Immature natural killer cell (primary cell): ENCODE measurements around the gene HNRNPK. TPM values are rescaled to one million over a fixed set of nuclear protein-coding genes. Genes with fewer than 3 reads are reported as not detected.
A peak's percentile ranks its signal among the peaks of the same experiment; 100 is the strongest.

Source experiments
- DNase-seq, 3 donors: peaks; one replicate each; pipeline ENCODE4 v3.0.0; 2022; ENCODE audit warnings: mixed read lengths in 1 of 3
- H3K27ac Mint-ChIP-seq, 6 donors: one replicate each; pipeline ENCODE4 v1.8.0; 2020; ENCODE audit warnings: mixed read lengths in 6 of 6, mild to moderate bottlenecking in 5 of 6, inconsistent platforms in 4 of 6, moderate library complexity in 3 of 6
- H3K27me3 Mint-ChIP-seq, 3 donors: one replicate each; pipeline ENCODE4 v1.8.0; 2020 to 2021; ENCODE audit warnings: low read depth in 3 of 3, mild to moderate bottlenecking in 3 of 3, mixed read lengths in 3 of 3, moderate library complexity in 3 of 3, inconsistent platforms in 1 of 3
- H3K36me3 Mint-ChIP-seq, 3 donors: one replicate each; pipeline ENCODE4 v1.8.0; 2020; ENCODE audit warnings: mixed read lengths in 3 of 3, inconsistent platforms in 2 of 3, mild to moderate bottlenecking in 2 of 3
- H3K4me1 Mint-ChIP-seq, 2 donors: one replicate each; pipeline ENCODE4 v1.8.0; 2020; ENCODE audit warnings: inconsistent platforms in 2 of 2, mild to moderate bottlenecking in 2 of 2, mixed read lengths in 2 of 2, moderate library complexity in 1 of 2
- H3K4me3 Mint-ChIP-seq, 5 donors: one replicate each; pipeline ENCODE4 v1.8.0; 2020; ENCODE audit warnings: mild to moderate bottlenecking in 5 of 5, mixed read lengths in 5 of 5, inconsistent platforms in 3 of 5, moderate library complexity in 3 of 5
- H3K9me3 Mint-ChIP-seq, 6 donors: one replicate each; pipeline ENCODE4 v1.8.0; 2020; ENCODE audit warnings: mild to moderate bottlenecking in 6 of 6, mixed read lengths in 6 of 6, inconsistent platforms in 4 of 6, moderate library complexity in 3 of 6
- polyA plus RNA-seq, 3 donors: library from polyadenylated mRNA; unstranded; fragments of 300-500 nt; fragmentation: Illumina TruSeq; gene quantifications; one replicate each; pipeline ENCODE4 v1.2.3, GENCODE V29; 2021

HNRNPK gene
- 1,000 to 10,000 TPM in 1 of 3 donors, 100 to 1,000 TPM in 2; 752 to 1,158 (median 931) TPM for polyA plus RNA-seq

- H3K27me3 Mint-ChIP-seq, result peaks cover 21 to 32% (median 25%) of the 10 kb centered on the region in 3 donors
- H3K36me3 Mint-ChIP-seq, result peaks cover 17 to 33% (median 18%) of the 10 kb centered on the region in 3 donors
- peak; percentile 99 to 100 (median 100) for DNase-seq
- H3K4me1 Mint-ChIP-seq, result peaks cover 52 to 68% of the 10 kb centered on the region in 2 donors
- peak within 1 kb of the TSS; percentile 93 to 100 (median 95) for H3K4me3 Mint-ChIP-seq
- no peaks in the 10 kb centered on the region for H3K9me3 Mint-ChIP-seq
- peak within 1 kb of the TSS; percentile 97 to 100 (median 98) for H3K27ac Mint-ChIP-seq
Measured at GRCh38 chr9:83979812-83980394, at the start of gene HNRNPK. TSS of gene HNRNPK (minus strand) at chr9:83980215. CDS start at chr9:83978252, 1,963 bp downstream.

DNA sequence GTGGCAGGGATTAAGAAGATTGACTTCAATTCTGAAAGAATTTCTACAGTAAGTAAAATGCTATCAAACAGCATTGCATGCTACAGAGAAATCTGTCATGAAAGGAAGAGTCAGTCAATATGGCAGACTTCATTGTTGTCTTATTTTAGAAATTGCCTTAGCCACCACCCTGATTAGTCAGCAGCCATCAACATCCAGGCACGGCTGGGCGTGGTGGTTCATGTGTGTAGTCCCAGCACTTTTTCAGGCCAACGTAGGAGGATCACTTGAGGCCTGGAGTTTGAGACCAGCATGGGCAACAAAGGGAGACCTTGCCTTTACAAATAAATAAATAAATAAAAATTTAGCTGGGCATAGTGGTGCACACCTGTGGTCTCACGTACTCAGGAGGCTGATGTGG lies 47.2 kb upstream of the HNRNPK start:
- no peaks in the 10 kb centered on the region for H3K36me3 Mint-ChIP-seq

DNA sequence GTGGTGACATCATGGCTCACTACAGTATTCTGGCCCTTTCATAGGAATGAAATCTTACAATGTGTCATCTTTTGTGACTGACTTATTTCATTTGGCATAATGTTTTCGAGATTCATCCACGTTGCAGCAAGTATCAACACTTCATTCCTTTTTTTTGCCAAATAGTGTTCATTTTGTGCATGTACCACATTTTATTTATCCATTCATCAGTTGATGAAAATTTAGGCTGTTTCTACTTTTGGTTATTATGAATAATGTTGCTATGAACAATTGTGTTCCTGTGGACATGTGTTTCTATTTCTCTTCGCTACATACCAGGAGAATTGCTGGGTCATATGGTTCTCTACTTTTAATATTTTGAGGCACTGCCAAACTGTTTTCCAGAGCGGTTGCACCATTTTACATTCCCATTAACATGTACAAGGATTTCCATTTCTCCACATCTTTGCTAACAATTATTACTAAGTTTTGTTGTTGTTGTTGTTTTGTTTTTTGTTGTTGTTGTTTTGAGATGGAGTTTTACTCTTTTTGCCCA lies 44.1 kb upstream of the HNRNPK start:
- no peaks in the 10 kb centered on the region for H3K4me1 Mint-ChIP-seq
- peaks cover 3 to 6% (median 5%) of the 10 kb centered on the region in 3 donors for H3K27me3 Mint-ChIP-seq
- H3K36me3 Mint-ChIP-seq, result peaks cover 0 to 3% (median 0%) of the 10 kb centered on the region in 3 donors
- H3K27ac Mint-ChIP-seq, result no peak overlapping the region
- DNase-seq, result no peak
- H3K4me3 Mint-ChIP-seq, result no peak overlapping the region
- no peaks in the 10 kb centered on the region for H3K9me3 Mint-ChIP-seq

More for the DNA sequence above, 47.2 kb upstream of the HNRNPK start:
- H3K27me3 Mint-ChIP-seq, result peaks cover 3 to 6% (median 4%) of the 10 kb centered on the region in 3 donors
- H3K9me3 Mint-ChIP-seq, result no peaks in the 10 kb centered on the region
- H3K27ac Mint-ChIP-seq, result no peak overlapping the region
- H3K4me3 Mint-ChIP-seq, result no peak overlapping the region
- DNase-seq, result no peak
- no peaks in the 10 kb centered on the region for H3K4me1 Mint-ChIP-seq

DNA sequence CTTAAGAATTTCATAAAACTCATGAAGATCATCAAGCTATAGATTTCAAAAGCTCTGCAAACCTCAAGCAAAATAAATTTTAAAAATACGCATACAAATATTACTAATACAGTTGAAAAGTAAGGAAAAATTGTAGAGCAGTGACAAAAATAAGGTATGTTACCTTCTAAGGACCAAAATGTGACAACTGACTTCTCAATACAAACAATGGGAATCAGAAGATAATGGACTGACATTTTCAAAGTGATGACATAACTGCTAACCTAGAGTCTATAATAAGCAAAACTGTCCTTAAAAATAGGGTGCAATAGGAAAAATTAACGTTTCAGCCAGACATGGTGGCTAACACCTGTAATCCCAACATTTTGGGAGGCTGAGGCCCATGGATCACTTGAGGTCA lies 27.6 kb upstream of the HNRNPK start:
- no peaks in the 10 kb centered on the region for H3K9me3 Mint-ChIP-seq
- peaks cover 1 to 2% of the 10 kb centered on the region in 2 donors for H3K4me1 Mint-ChIP-seq
- peaks cover 0 to 10% (median 0%) of the 10 kb centered on the region in 3 donors for H3K36me3 Mint-ChIP-seq

DNA sequence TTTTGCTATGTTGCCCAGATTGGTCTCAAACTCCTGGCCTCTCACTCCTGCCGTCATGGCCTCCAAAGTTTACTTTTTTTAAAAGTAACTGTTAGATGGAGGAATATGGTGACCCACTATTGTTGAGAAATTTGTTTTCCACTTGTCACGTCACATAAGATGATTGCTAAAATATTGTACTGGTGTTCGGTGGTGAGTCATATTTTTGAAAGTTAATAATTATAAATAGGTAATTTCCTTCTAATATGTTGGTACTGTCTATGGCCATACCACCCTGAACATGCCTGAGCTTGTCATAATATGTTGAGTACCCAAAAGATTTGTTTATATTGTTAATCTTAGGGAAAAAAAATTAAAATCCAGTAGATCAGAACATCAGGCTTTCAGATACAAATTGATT lies 23.2 kb upstream of the HNRNPK start:
- H3K4me3 Mint-ChIP-seq, result no peak overlapping the region
- no peak overlapping the region for H3K27ac Mint-ChIP-seq
- peaks cover 13 to 14% of the 10 kb centered on the region in 2 donors for H3K4me1 Mint-ChIP-seq
- H3K36me3 Mint-ChIP-seq, result peaks cover 0 to 21% (median 10%) of the 10 kb centered on the region in 3 donors
- DNase-seq, result no peak
- no peaks in the 10 kb centered on the region for H3K9me3 Mint-ChIP-seq
- peaks cover 0 to 2% (median 0%) of the 10 kb centered on the region in 3 donors for H3K27me3 Mint-ChIP-seq

More for the DNA sequence above, 27.6 kb upstream of the HNRNPK start:
- Mint-ChIP-seq H3K27me3 (peaks cover 0 to 4% (median 2%) of the 10 kb centered on the region in 3 donors), H3K4me3 (no peak overlapping the region), H3K27ac (no peak overlapping the region)
- no peak for DNase-seq

GRCh38 chr9:84002344-84002743 lies 22.3 kb upstream of the HNRNPK start:
- peak; percentile 19 to 41 (median 32) for DNase-seq
- no peaks in the 10 kb centered on the region for H3K9me3 Mint-ChIP-seq
- H3K4me3 Mint-ChIP-seq, result peak overlapping the region in 4 of 5 donors; percentile 10 to 30 (median 22)
- peaks cover 13 to 14% of the 10 kb centered on the region in 2 donors for H3K4me1 Mint-ChIP-seq
- H3K27me3 Mint-ChIP-seq, result no peaks in the 10 kb centered on the region
- H3K27ac Mint-ChIP-seq, result peak overlapping the region in 5 of 6 donors; percentile 9 to 58 (median 48)
- H3K36me3 Mint-ChIP-seq, result peaks cover 0 to 21% (median 10%) of the 10 kb centered on the region in 3 donors

GRCh38 chr9:84001621-84002020 lies 21.6 kb upstream of the HNRNPK start:
- H3K9me3 Mint-ChIP-seq, result no peaks in the 10 kb centered on the region
- H3K27me3 Mint-ChIP-seq, result no peaks in the 10 kb centered on the region
- peaks cover 0 to 21% (median 10%) of the 10 kb centered on the region in 3 donors for H3K36me3 Mint-ChIP-seq
- DNase-seq, result no peak
- H3K4me3 Mint-ChIP-seq, result no peak overlapping the region
- peak overlapping the region in 1 of 6 donors; percentile 4 for H3K27ac Mint-ChIP-seq
- peaks cover 13 to 14% of the 10 kb centered on the region in 2 donors for H3K4me1 Mint-ChIP-seq

DNA sequence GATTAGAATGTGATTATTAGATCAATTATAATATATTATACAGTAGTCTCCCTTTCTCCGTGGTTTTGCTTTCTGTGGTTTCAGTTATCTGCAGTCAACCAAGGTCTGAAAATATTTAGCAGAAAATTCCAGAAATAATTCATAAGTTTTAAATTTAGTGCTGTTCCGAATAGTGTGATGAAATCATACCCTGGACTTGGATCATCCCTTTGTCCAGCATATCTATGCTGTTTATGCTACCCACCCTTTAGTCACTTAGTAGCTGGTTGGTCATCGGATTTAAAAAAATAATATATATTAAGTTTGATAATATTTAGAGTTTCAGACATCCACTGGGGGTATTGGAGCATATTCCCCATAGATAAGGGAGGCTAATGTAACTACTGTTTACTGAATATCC lies 20.2 kb upstream of the HNRNPK start:
- no peak overlapping the region for H3K27ac Mint-ChIP-seq
- no peak for DNase-seq
- H3K4me1 Mint-ChIP-seq, result peaks cover 13 to 14% of the 10 kb centered on the region in 2 donors
- H3K9me3 Mint-ChIP-seq, result no peaks in the 10 kb centered on the region
- no peak overlapping the region for H3K4me3 Mint-ChIP-seq
- H3K36me3 Mint-ChIP-seq, result peaks cover 0 to 17% (median 15%) of the 10 kb centered on the region in 3 donors
- no peaks in the 10 kb centered on the region for H3K27me3 Mint-ChIP-seq

DNA sequence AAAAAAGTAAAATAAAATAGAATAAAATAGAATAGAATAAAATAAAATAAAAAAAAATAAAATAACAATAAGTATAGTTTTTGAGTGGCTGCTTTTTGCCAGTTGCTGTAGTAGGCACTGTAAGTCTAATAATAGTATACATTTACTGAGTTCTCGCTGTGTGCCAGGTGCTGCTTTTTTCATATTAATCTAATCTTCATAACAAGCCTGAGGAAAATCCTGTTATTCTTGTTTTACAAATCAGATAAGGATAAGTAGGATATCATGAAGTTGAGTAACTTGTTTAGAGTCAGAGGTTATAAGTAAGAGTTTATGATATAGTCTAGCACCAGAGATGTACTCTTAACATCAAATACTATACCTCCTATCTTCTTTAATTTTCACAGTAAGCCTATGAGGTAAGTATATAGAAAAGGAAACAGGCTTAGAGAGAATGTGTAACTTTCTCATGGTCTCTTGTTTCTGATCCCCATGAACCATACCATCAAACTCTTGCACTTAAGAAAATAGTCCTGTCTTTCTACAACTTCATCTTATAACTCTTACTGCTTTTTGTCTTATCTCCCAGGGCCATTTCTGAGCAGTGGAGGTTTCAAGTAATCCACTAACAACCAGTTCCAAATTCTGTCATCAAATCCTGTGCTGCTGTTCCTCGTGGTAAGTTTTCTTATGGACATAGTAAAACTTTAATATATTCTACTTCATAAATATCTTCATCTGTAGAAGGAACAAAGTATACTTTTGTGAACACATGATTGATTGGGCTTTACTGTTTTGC lies 19.3 kb upstream of the HNRNPK start:
- DNase-seq, result no peak
- Mint-ChIP-seq H3K27ac (no peak overlapping the region), H3K4me1 (peaks cover 13 to 14% of the 10 kb centered on the region in 2 donors), H3K36me3 (peaks cover 0 to 15% (median 14%) of the 10 kb centered on the region in 3 donors), H3K27me3 (peaks cover 0 to 2% (median 0%) of the 10 kb centered on the region in 3 donors), H3K9me3 (no peaks in the 10 kb centered on the region), H3K4me3 (no peak overlapping the region)

DNA sequence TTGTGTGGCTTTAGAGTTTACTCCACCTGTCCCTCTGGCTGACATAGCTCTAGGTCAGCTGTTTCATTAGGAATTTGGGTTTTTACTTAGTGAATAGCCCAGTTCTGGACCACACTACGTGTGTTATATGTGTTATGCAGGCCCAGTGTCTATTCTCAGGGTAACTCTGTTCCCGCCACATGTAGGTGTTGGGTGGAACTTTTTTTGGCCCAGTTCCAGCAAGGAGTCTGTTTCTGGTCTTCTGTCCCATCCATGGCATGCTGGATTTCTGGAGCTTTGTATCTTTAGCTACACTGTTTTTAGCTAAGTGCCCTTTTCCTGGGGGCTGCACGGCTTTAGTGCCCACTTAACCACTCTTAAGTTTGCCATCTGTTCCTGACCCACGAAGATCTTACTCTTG lies 16.1 kb upstream of the HNRNPK start:
- Mint-ChIP-seq H3K4me3 (no peak overlapping the region), H3K4me1 (no peaks in the 10 kb centered on the region), H3K27me3 (peaks cover 0 to 3% (median 2%) of the 10 kb centered on the region in 3 donors), H3K36me3 (peaks cover 0 to 8% (median 7%) of the 10 kb centered on the region in 3 donors), H3K27ac (no peak overlapping the region), H3K9me3 (no peaks in the 10 kb centered on the region)
- no peak for DNase-seq

DNA sequence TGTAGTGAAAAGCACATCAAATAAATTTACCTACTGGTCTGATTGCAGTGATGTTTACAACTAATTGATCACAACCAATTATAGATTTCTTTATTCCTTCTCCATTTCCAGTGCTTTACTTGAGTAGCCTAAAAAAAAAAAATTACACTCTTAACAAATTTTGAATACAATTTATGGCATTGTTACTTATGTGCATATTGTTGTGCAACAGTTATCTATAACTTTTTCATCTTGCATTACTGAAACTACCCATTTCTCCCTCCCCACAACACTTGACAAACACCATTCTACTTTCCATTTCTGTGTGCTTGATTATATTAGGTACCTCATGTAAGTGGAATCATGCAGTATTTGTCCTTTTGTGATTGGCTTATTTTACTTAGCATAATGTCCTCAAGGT lies 12.9 kb upstream of the HNRNPK start:
- peaks cover 0 to 11% (median 8%) of the 10 kb centered on the region in 3 donors for H3K36me3 Mint-ChIP-seq
- H3K27ac Mint-ChIP-seq, result no peak overlapping the region
- H3K27me3 Mint-ChIP-seq, result peaks cover 0 to 4% (median 3%) of the 10 kb centered on the region in 3 donors
- H3K4me3 Mint-ChIP-seq, result no peak overlapping the region
- no peaks in the 10 kb centered on the region for H3K9me3 Mint-ChIP-seq
- peaks cover 3 to 11% of the 10 kb centered on the region in 2 donors for H3K4me1 Mint-ChIP-seq
- DNase-seq, result no peak

DNA sequence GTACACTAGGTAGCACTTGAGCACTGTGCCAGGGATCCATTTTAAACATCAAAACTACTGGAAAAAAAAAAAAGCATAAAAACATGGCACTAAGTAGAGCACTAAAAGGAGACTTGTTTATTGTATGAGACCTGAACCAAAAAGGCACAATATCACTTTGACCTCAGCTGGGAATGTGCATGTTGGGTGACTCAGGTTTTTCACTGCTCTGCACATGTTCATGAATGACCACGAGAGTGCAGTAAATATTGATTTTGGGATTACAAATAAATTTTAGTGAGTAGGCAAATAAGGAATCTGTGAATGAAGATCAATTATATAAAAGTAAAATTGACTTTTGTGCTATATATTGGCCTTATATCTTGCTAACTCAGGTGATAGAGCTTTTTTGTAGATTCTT lies 12.4 kb upstream of the HNRNPK start:
- peaks cover 0 to 4% (median 3%) of the 10 kb centered on the region in 3 donors for H3K27me3 Mint-ChIP-seq
- H3K36me3 Mint-ChIP-seq, result peaks cover 0 to 11% (median 8%) of the 10 kb centered on the region in 3 donors
- H3K9me3 Mint-ChIP-seq, result no peaks in the 10 kb centered on the region
- H3K4me3 Mint-ChIP-seq, result no peak overlapping the region
- no peak for DNase-seq
- no peak overlapping the region for H3K27ac Mint-ChIP-seq
- peaks cover 7 to 16% of the 10 kb centered on the region in 2 donors for H3K4me1 Mint-ChIP-seq

GRCh38 chr9:83991355-83991754 lies 11.3 kb upstream of the HNRNPK start:
- Mint-ChIP-seq H3K9me3 (no peaks in the 10 kb centered on the region), H3K27ac (no peak overlapping the region), H3K36me3 (peaks cover 0 to 11% (median 8%) of the 10 kb centered on the region in 3 donors), H3K4me1 (peaks cover 15 to 26% of the 10 kb centered on the region in 2 donors), H3K4me3 (no peak overlapping the region), H3K27me3 (peaks cover 0 to 9% (median 3%) of the 10 kb centered on the region in 3 donors)
- DNase-seq, result no peak

- Mint-ChIP-seq H3K27ac (peak overlapping the region; percentile 17 to 82 (median 54)), H3K4me3 (peak overlapping the region in 2 of 5 donors; percentile 32 to 42), H3K36me3 (peaks cover 0 to 6% (median 4%) of the 10 kb centered on the region in 3 donors), H3K9me3 (no peaks in the 10 kb centered on the region), H3K27me3 (peaks cover 0 to 8% (median 3%) of the 10 kb centered on the region in 3 donors), H3K4me1 (peaks cover 17 to 31% of the 10 kb centered on the region in 2 donors)
- DNase-seq, result no peak
Measured at GRCh38 chr9:83988411-83988810, 8.4 kb upstream of the HNRNPK start.
